Endothelial cell (in vitro differentiated cells): ENCODE data around the gene MBD4. TPM values are rescaled to one million over a fixed set of nuclear protein-coding genes. Genes with fewer than 3 reads are reported as not detected.
"Not testable (repeated sequence)": the region's sequence is repeated elsewhere in the genome, so short reads cannot be mapped to it uniquely, and the experiment has no call there.

Experiments used
- DNase-seq: peaks from one replicate; pipeline ENCODE4 v3.0.0; 2021; ENCODE audit warnings: low spot score
- H3K27ac Mint-ChIP-seq: one replicate; pipeline ENCODE4 v1.8.0; 2021; ENCODE audit warnings: mixed read lengths, inconsistent platforms; ENCODE audit not compliant: unreplicated experiment
- H3K27me3 Mint-ChIP-seq: one replicate; pipeline ENCODE4 v1.8.0; 2021; ENCODE audit warnings: mild to moderate bottlenecking, moderate library complexity, mixed read lengths, inconsistent platforms; ENCODE audit not compliant: unreplicated experiment
- H3K36me3 Mint-ChIP-seq: one replicate; pipeline ENCODE4 v1.8.0; 2021; ENCODE audit warnings: mild to moderate bottlenecking, low read depth, mixed read lengths, inconsistent platforms; ENCODE audit not compliant: unreplicated experiment
- H3K4me1 Mint-ChIP-seq: one replicate; pipeline ENCODE4 v1.8.0; 2021; ENCODE audit warnings: mild to moderate bottlenecking, mixed read lengths, inconsistent platforms; ENCODE audit not compliant: unreplicated experiment
- H3K4me3 Mint-ChIP-seq: one replicate; pipeline ENCODE4 v1.8.0; 2021; ENCODE audit warnings: mild to moderate bottlenecking, mixed read lengths, inconsistent platforms; ENCODE audit not compliant: unreplicated experiment
- H3K9me3 Mint-ChIP-seq: one replicate; pipeline ENCODE4 v1.8.0; 2021; ENCODE audit warnings: mixed read lengths, inconsistent platforms; ENCODE audit not compliant: unreplicated experiment
- total RNA-seq: library from RNA; stranded (reverse); fragmentation: NEBNext Ultra II Directional; extraction: Animal tissue kit (Norgen Biotek cat#: 25700); gene quantifications from one replicate; pipeline ENCODE4 v1.2.1, GENCODE V29; 2021; ENCODE audit not compliant: unreplicated experiment
- TF ChIP-seq, protein P1 (sequence below): fragments of 200-600 bp; sonication (generic); IDR thresholded peaks from one replicate; pipeline ENCODE4 v1.5.0; 2021; ENCODE audit warnings: antibody characterized with exemption; ENCODE audit not compliant: unreplicated experiment

MBD4 gene
- total RNA-seq, 1 donor from 2014 or later, result 30.6 TPM

DNA sequence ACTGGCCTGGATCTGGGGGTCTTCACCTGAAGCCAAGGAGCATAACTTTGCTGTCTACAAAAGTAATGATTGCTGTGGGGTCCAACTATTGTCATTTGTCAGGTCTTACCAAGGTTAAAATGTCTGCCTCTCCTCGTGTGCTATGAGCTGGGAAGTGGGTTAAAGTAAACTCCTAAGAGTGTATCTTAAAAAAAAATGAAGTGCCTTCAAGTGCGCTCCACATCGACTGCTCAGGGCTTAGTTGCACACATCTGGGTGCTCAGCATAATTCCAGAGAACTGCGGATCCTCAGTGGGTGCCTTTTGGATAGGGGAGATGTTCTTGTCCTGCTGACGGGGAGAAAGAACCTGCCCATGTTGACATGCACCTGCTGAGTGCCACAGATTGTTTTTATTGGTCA, 52.3 kb downstream of the MBD4 start:
- Mint-ChIP-seq H3K4me1 (peaks cover 18% of the 10 kb centered on the region), H3K27ac (no peak overlapping the region), H3K4me3 (no peak overlapping the region), H3K27me3 (peaks cover 10% of the 10 kb centered on the region), H3K9me3 (no peaks in the 10 kb centered on the region), H3K36me3 (peaks cover 34% of the 10 kb centered on the region)
- DNase-seq, result no peak
- TF ChIP-seq, protein P1, sequence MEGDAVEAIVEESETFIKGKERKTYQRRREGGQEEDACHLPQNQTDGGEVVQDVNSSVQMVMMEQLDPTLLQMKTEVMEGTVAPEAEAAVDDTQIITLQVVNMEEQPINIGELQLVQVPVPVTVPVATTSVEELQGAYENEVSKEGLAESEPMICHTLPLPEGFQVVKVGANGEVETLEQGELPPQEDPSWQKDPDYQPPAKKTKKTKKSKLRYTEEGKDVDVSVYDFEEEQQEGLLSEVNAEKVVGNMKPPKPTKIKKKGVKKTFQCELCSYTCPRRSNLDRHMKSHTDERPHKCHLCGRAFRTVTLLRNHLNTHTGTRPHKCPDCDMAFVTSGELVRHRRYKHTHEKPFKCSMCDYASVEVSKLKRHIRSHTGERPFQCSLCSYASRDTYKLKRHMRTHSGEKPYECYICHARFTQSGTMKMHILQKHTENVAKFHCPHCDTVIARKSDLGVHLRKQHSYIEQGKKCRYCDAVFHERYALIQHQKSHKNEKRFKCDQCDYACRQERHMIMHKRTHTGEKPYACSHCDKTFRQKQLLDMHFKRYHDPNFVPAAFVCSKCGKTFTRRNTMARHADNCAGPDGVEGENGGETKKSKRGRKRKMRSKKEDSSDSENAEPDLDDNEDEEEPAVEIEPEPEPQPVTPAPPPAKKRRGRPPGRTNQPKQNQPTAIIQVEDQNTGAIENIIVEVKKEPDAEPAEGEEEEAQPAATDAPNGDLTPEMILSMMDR, result no peak

DNA sequence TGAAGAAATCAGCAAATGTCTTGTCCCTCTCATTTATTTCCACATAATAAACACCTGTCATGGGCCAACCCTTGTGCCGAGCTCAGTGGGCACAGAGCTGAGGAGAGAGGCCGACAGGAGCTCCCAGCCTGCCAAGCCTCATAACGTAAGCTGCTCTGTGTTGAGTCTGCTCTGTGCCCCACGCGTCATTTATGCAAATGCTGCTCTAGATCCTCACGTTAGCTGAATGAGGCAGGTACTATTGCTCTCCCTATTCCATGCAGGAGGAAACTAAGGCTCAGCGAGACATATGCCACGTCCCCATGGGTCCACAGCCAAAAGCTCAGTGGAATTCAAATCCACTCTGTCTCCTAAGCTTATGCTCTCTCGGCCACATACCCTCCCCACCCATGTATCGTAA, 52.8 kb downstream of the MBD4 start:
- DNase-seq, result no peak
- peaks cover 30% of the 10 kb centered on the region for H3K36me3 Mint-ChIP-seq
- no peaks in the 10 kb centered on the region for H3K9me3 Mint-ChIP-seq
- peaks cover 18% of the 10 kb centered on the region for H3K4me1 Mint-ChIP-seq
- H3K4me3 Mint-ChIP-seq, result no peak overlapping the region
- H3K27ac Mint-ChIP-seq, result no peak overlapping the region
- H3K27me3 Mint-ChIP-seq, result peaks cover 10% of the 10 kb centered on the region
- TF ChIP-seq, protein P1, result no peak

DNA sequence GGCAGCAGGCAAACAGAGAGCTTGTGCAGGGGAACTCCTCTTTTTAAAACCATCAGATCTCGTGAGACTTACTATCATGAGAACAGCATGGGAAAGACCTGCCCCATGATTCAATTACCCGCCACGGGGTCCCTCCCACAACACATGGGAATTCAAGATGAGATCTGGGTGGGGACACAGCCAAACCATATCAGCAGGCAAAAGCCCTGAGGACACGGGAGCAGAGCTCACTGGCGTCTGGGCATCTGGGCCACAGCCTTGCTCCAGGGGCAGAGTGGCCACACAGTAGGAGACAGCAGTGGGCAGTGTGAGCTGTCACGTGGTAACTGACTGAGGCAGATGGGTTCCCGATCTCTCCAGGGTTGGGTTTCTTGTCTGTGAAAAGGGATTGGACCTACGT, 54.2 kb downstream of the MBD4 start:
- not testable (repeated sequence) for H3K27ac Mint-ChIP-seq, H3K4me3 Mint-ChIP-seq, DNase-seq, H3K9me3 Mint-ChIP-seq
- Mint-ChIP-seq H3K27me3 (peaks cover 10% of the 10 kb centered on the region), H3K4me1 (peaks cover 18% of the 10 kb centered on the region), H3K36me3 (peaks cover 27% of the 10 kb centered on the region)

DNA sequence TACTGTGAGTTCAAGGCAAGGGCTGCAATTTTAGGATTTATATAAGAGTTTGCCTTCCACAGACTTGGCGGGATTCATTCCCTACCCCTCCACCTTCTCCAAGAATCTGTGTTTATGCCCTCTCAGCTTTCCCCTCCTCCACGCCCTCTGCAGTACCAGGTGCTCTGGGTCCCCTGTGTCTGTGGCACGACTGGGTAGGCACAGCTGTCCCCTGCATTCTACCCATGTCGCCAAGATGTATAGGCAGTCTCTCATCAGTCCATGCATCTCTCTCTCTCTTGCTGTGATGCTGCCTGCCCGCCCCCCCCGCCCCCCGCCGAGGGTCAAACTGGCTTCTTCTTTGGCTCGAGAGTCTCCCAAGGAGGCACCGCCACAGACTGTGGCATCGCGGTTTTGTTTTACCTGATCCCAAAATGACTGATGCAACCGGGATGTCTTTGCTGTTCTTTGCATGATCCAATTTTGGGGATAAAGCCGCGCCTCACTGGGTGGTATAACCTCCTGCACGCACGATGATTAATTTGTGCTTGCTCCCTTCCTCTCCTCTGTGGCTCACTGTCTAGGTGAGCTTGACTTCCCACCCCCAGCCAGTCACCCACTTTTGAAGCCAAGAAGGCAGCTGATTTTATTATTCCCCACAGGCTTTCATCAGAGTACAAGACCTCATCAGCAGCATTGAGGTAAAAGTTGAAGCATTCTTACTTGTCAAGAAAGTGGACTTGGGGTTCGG, 55.0 kb downstream of the MBD4 start:
- TF ChIP-seq, protein P1, result no peak
- no peaks in the 10 kb centered on the region for H3K9me3 Mint-ChIP-seq
- peaks cover 12% of the 10 kb centered on the region for H3K27me3 Mint-ChIP-seq
- H3K4me1 Mint-ChIP-seq, result peaks cover 17% of the 10 kb centered on the region
- H3K27ac Mint-ChIP-seq, result no peak overlapping the region
- no peak for DNase-seq
- no peak overlapping the region for H3K4me3 Mint-ChIP-seq
- H3K36me3 Mint-ChIP-seq, result peaks cover 27% of the 10 kb centered on the region

DNA sequence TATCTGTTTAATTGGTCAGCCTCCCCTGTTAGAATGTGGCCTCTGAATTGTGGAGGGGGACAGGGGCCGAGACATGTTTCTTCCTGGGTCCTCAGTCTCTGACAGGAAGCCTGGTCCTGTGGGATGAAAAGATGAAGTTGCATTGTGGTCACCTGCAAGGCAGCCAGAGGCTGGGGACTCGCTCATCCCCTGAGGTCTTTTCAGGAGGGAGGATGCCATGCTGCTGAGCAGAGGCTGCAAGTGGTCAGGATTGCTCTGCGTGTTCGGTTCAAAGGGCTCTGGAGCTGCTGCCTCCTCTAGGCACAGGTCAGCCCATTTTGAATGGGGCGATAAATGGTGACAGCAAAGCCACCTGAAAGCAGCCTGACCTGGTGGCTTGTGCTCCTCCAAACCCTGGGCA, 55.6 kb downstream of the MBD4 start:
- not testable (repeated sequence) for H3K9me3 Mint-ChIP-seq, H3K4me3 Mint-ChIP-seq, DNase-seq

DNA sequence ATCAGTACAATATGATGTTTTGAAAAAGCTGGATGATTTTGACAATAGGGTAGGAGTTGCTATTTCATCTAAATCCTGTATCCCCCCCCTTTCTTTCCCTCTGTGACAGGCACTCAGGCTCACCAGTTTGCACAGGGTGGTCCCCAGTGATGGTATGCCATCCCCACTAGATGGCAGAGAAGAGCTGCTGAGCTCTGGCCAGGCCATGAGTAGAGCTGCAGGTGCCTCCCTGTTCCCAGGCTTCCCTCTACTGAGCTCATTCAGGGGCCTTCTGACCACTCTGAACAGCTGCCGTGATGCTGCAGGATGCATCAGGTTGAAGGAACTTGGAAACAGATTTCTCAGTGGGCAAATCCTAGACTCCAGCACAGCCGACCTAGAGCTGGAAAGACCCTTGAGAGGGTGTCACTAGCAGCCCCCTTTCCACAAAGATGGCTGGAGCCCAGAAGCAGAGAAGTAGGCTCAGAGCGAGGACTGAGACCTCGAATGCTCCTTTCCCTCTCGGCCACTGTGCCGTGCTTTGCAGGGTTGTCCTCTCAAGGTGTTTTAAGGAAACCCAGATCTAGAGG, 56.4 kb downstream of the MBD4 start:
- no peaks in the 10 kb centered on the region for H3K9me3 Mint-ChIP-seq
- H3K4me3 Mint-ChIP-seq, result no peak overlapping the region

More for the DNA sequence above, 55.6 kb downstream of the MBD4 start:
- H3K27ac Mint-ChIP-seq, result not testable (repeated sequence)
- Mint-ChIP-seq H3K36me3 (peaks cover 22% of the 10 kb centered on the region), H3K4me1 (peaks cover 14% of the 10 kb centered on the region), H3K27me3 (peaks cover 12% of the 10 kb centered on the region)

More for the DNA sequence above, 56.4 kb downstream of the MBD4 start:
- TF ChIP-seq, protein P1, result peak; percentile 44
- Mint-ChIP-seq H3K36me3 (peaks cover 20% of the 10 kb centered on the region), H3K27me3 (peaks cover 12% of the 10 kb centered on the region), H3K4me1 (peaks cover 10% of the 10 kb centered on the region), H3K27ac (no peak overlapping the region)
- peak; percentile 71 for DNase-seq
